ENCODE data around the gene PTPRE.

- no peak for TF ChIP-seq EP300 (IDR thresholded peaks at IDR 0.05; ENCODE audit: borderline replicate concordance in 1 of 2, control insufficient read depth in 1 of 2, low read depth in 2 of 2, low read length in 2 of 2)
- TF ChIP-seq ESRRA (IDR thresholded peaks at IDR 0.05; ENCODE audit: low read length) = no peak
- TF ChIP-seq CTCF (IDR thresholded peaks at IDR 0.05 in 2 of 3, conservative IDR thresholded peaks at IDR 0.05 in 1 of 3; ENCODE audit: control insufficient read depth in 2 of 3, extremely low read depth in 1 of 3, insufficient read depth in 1 of 3, low read depth in 3 of 3, low read length in 3 of 3) = no peak
- no peak for TF ChIP-seq SMC3 (IDR thresholded peaks at IDR 0.05; ENCODE audit: borderline replicate concordance, low read length)
- no peak for TF ChIP-seq EZH2 (IDR thresholded peaks at IDR 0.05; ENCODE audit: borderline replicate concordance, control insufficient read depth, low read depth, low read length)
- no peak for TF ChIP-seq CEBPB (IDR thresholded peaks at IDR 0.05; ENCODE audit: borderline replicate concordance in 1 of 2, low read depth in 2 of 2, low read length in 2 of 2)
- no peak for TF ChIP-seq POLR2AphosphoS5 (IDR thresholded peaks at IDR 0.05; ENCODE audit: low read length)
- no peak for TF ChIP-seq ZZZ3 (IDR thresholded peaks at IDR 0.05; ENCODE audit: control insufficient read depth, insufficient read length, low read depth)
- TF ChIP-seq BCLAF1 (IDR thresholded peaks at IDR 0.05) = no peak
- no peak for TF ChIP-seq ELK1 (IDR thresholded peaks at IDR 0.05; ENCODE audit: low read depth, low read length)
Observed at GRCh38 chr10:127953876-127954275, 47.0 kb downstream of the PTPRE start.
